K562 (cell line): ENCODE data around the gene MYH11. TPM values are rescaled to one million over a fixed set of nuclear protein-coding genes. Genes with fewer than 3 reads are reported as not detected.
A peak's percentile ranks its signal among the peaks of the same experiment; 100 is the strongest.

Source experiments
- ATAC-seq: fragments of 200-7000 bp; cut with Tn5 transposase; 3 replicates; pipeline ENCODE4 v1.9.1; 2020; ENCODE audit warnings: moderate library complexity
- BruUV-seq: library from RNA; stranded (reverse); fragments of 400-500 nt; replicated peaks from 2 replicates; lab custom pipeline; 2021; lab: Mats Ljungman, UMichigan
- CTCF ChIA-PET: fragments of 300-600 bp; formaldehyde crosslinking; extraction: SDS; loops from one replicate; lab custom pipeline; 2021; ENCODE audit warnings: low intra/inter-chr PET ratio; lab: Yijun Ruan, JAX
- POLR2A ChIA-PET: fragments of 300-600, 350-650 bp; sonication (Branson Sonifier 250); formaldehyde crosslinking; extraction: SDS; loops from one replicate; lab custom pipeline; 2021; ENCODE audit warnings: antibody characterized with exemption, inconsistent platforms; lab: Yijun Ruan, JAX
- DNase-seq, 4 experiments: peaks; one replicate each; pipeline versions ENCODE4 v3.0.0 to v3.0.0-alpha.2; 2011 to 2018; ENCODE audit warnings: low spot score in 3 of 4, mixed read lengths in 3 of 4; ENCODE audit errors: extremely low read depth in 1 of 4
- FAIRE-seq: peaks from 2 replicates; lab custom pipeline; 2011; peaks lifted over from hg19 to GRCh38; lab: Jason Lieb, UNC
- H2AFZ ChIP-seq: 2 replicates; pipeline ENCODE4 v1.6.0; 2011; ENCODE audit warnings: low read depth, low read length, control low read depth, inconsistent platforms
- H3K27ac ChIP-seq: fragments of 200-600 bp; 3 replicates; pipeline ENCODE4 v1.8.0; 2011; ENCODE audit warnings: low read depth, mild to moderate bottlenecking, control low read depth, inconsistent platforms, low read length, moderate library complexity, mixed read lengths; ENCODE audit errors: extremely low read depth
- H3K27me3 ChIP-seq, 2 experiments: fragments of 300-600 bp in 1 of 2; 2 replicates in 1 of 2; 3 replicates in 1 of 2; pipeline versions ENCODE4 v1.6.0 to v1.8.0; 2011; ENCODE audit warnings: inconsistent platforms in 2 of 2, low read length in 2 of 2, mild to moderate bottlenecking in 1 of 2, mixed read lengths in 1 of 2, moderate library complexity in 1 of 2; ENCODE audit not compliant: control insufficient read depth in 2 of 2, insufficient read depth in 2 of 2
- H3K36me3 ChIP-seq: fragments of 300-600 bp; 3 replicates; pipeline ENCODE4 v1.8.0; 2011; ENCODE audit warnings: mild to moderate bottlenecking, low read length, inconsistent platforms; ENCODE audit not compliant: control insufficient read depth, insufficient read depth
- H3K4me1 ChIP-seq, 2 experiments: fragments of 200-600 bp in 1 of 2; replicated peaks in 1 of 2; 2 replicates in 1 of 2; 3 replicates in 1 of 2; pipeline versions ENCODE4 v1.5.1 to v1.8.0; 2011; ENCODE audit warnings: inconsistent platforms in 2 of 2, low read length in 2 of 2, mild to moderate bottlenecking in 1 of 2, mixed read lengths in 1 of 2, moderate library complexity in 1 of 2; ENCODE audit not compliant: control insufficient read depth in 2 of 2, insufficient read depth in 2 of 2
- H3K4me2 ChIP-seq: 2 replicates; pipeline ENCODE4 v1.6.1; 2011; ENCODE audit warnings: low read length, control low read depth, inconsistent platforms, mixed read lengths; ENCODE audit not compliant: insufficient read depth
- H3K4me3 ChIP-seq: fragments of 200-600 bp; sonication (generic), shearing (Covaris generic); 2 replicates; pipeline ENCODE4 v1.5.1; 2016; ENCODE audit warnings: control low read depth, inconsistent platforms
- H3K79me2 ChIP-seq: fragments of 200-600 bp; 3 replicates; pipeline ENCODE4 v1.8.0; 2011; ENCODE audit warnings: low read length, inconsistent platforms; ENCODE audit not compliant: control insufficient read depth, insufficient read depth
- H3K9ac ChIP-seq, 2 experiments: 2 replicates each; pipeline versions ENCODE4 v1.6.0 to v1.6.1; 2011; ENCODE audit warnings: low read depth in 2 of 2, low read length in 2 of 2, control low read depth in 1 of 2, inconsistent platforms in 1 of 2, mild to moderate bottlenecking in 1 of 2, mixed read lengths in 1 of 2; ENCODE audit not compliant: insufficient read depth in 1 of 2
- H3K9me1 ChIP-seq: one replicate; pipeline ENCODE4 v1.6.0; 2011; ENCODE audit warnings: inconsistent platforms, mild to moderate bottlenecking, low read length, moderate library complexity; ENCODE audit not compliant: control insufficient read depth, insufficient read depth
- H3K9me3 ChIP-seq: replicated peaks from 2 replicates; pipeline ENCODE4 v1.5.1; 2011; ENCODE audit warnings: low read depth, low read length, inconsistent platforms; ENCODE audit not compliant: control insufficient read depth, insufficient read depth
- H4K20me1 ChIP-seq: replicated peaks from 2 replicates; pipeline ENCODE4 v1.6.1; 2011; ENCODE audit warnings: low read length, inconsistent platforms, mixed read lengths; ENCODE audit not compliant: control insufficient read depth, insufficient read depth
- ATF1 ChIP-seq, 2 experiments: fragments of 450-650 bp in 1 of 2; IDR thresholded peaks; 2 replicates each; pipeline ENCODE4 v1.6.1; 2016; ENCODE audit warnings: missing compliant biosample characterization in 1 of 2, missing genetic modification characterization in 1 of 2
- CTBP1 ChIP-seq: fragments of 450-650 bp; IDR thresholded peaks from 2 replicates; pipeline ENCODE4 v1.6.1; 2016; ENCODE audit warnings: borderline replicate concordance
- FOXJ3 ChIP-seq: sonication (generic); formaldehyde crosslinking; IDR thresholded peaks from 2 replicates; pipeline ENCODE4 v1.4.0; 2020; ENCODE audit warnings: mild to moderate bottlenecking, missing genetic modification reagents
- IRF2 ChIP-seq: sonication (generic); formaldehyde crosslinking; IDR thresholded peaks from 2 replicates; pipeline ENCODE4 v1.8.1; 2022; ENCODE audit warnings: mild to moderate bottlenecking, missing genetic modification reagents
- KHSRP ChIP-seq: fragments of 450-650 bp; IDR thresholded peaks from 2 replicates; pipeline ENCODE4 v1.6.1; 2017
- ZNF12 ChIP-seq: sonication (generic); formaldehyde crosslinking; IDR thresholded peaks from 2 replicates; pipeline ENCODE4 v1.4.0; 2020; ENCODE audit warnings: mild to moderate bottlenecking, missing genetic modification reagents
- ZNF232 ChIP-seq: sonication (generic); formaldehyde crosslinking; IDR thresholded peaks from 2 replicates; pipeline ENCODE4 v1.8.0; 2022; ENCODE audit warnings: mild to moderate bottlenecking, missing genetic modification reagents
- ZNF274 ChIP-seq: IDR thresholded peaks from 2 replicates; pipeline ENCODE4 v1.6.1; 2011; ENCODE audit warnings: low read depth, mild to moderate bottlenecking, low read length, moderate library complexity, borderline replicate concordance
- WGBS: fragments of 100-300 bp; shearing (Covaris generic); methylation state at CpG from one replicate; pipeline ENCODE4 v1.1.6; 2016; ENCODE audit warnings: low coverage, mixed read lengths; ENCODE audit not compliant: insufficient coverage; ENCODE audit errors: missing lambda C conversion rate; 5-methylcytosine and 5-hydroxymethylcytosine counted together
- in situ Hi-C: fragments of 300-500 bp; cut with MboI; formaldehyde crosslinking; loops from 4 replicates; pipeline ENCODE4 v1.15.0; 2018; ENCODE audit warnings: inconsistent platforms, mixed read lengths
- intact Hi-C: fragments of 100-400 bp; cut with micrococcal nuclease; formaldehyde crosslinking; loops from 2 replicates; pipeline ENCODE4 v1.14.2; 2022
- polyA plus RNA-seq, 8 experiments: library from polyadenylated mRNA; depleted of rRNA in 4 of 8; stranded (reverse) in 5 of 8; unstranded in 3 of 8; fragments of >200 nt; fragmentation: Nextera tagmentation in 2 of 8; fragmentation: Illumina TruSeq in 1 of 8; extraction: Ambion mirVana in 2 of 8; extraction: Trizol in 1 of 8; gene quantifications; 2 replicates each; pipeline versions ENCODE4 v1.2.1 to v1.2.3, GENCODE V29; 2011 to 2014; ENCODE audit warnings: inconsistent platforms in 1 of 8, missing spikeins in 1 of 8
- total RNA-seq, 7 experiments: library from RNA; depleted of rRNA in 6 of 7; stranded (reverse); fragments of >200 nt in 6 of 7; fragmentation: Illumina TruSeq in 2 of 7; extraction: Trizol in 2 of 7; gene quantifications; 2 replicates each; pipeline versions ENCODE4 v1.2.1 to v1.2.3, GENCODE V29; 2011 to 2021; ENCODE audit warnings: low replicate concordance in 1 of 7
- TF ChIP-seq, protein P1 (sequence below): fragments of 450-650 bp; IDR thresholded peaks from 2 replicates; pipeline ENCODE4 v1.6.1; 2016; ENCODE audit warnings: mild to moderate bottlenecking, moderate library complexity
- TF ChIP-seq, protein P2 (sequence below): sonication (generic); formaldehyde crosslinking; IDR thresholded peaks from 2 replicates; pipeline ENCODE4 v1.9.0; 2022; ENCODE audit warnings: mild to moderate bottlenecking, missing genetic modification reagents

MYH11 gene
- total and polyA plus RNA-seq, 9 of the 15 experiments (the other 6 are each of a cell fraction or from before 2014, with no cell fraction given) = 0.05 to 0.47 (median 0.08) TPM; not detected in 5

GRCh38 chr16:15708096-15708495, 148.7 kb downstream of the MYH11 start:
- BruUV-seq = no TSS peak
- Histone ChIP-seq H3K79me2 (no peaks in the 10 kb centered on the region), H3K9me3 (no peaks in the 10 kb centered on the region), H3K9ac (peak overlapping the region in 1 of 2 experiments; percentile 56; a peak in 1 of 4 replicates), H3K4me1 (peaks cover 0 to 5% of the 10 kb centered on the region in 2 experiments; a peak in 2 of 5 replicates), H2AFZ (no peak overlapping the region), H3K27ac (no peak overlapping the region; the same call in 2 of the 3 replicates), H3K9me1 (no peaks in the 10 kb centered on the region), H3K27me3 (no peaks in the 10 kb centered on the region), H3K4me2 (no peak overlapping the region), H4K20me1 (no peaks in the 10 kb centered on the region), H3K4me3 (no peak overlapping the region), H3K36me3 (peaks cover 18% of the 10 kb centered on the region; the same call in 2 of the 3 replicates)
- peak in 1 of 4 experiments; percentile 51 for DNase-seq
- 54% methylated on average over 12 of the region's 12 CpGs for WGBS
- ChIA-PET POLR2A (interaction anchor here (0.7 to 1.0 kb wide), 3 partner anchors 11 to 19 kb away, joined by 3 to 4 read pairs (median 3); no protein-coding TSS in a partner anchor), CTCF (no interaction called here)
- ATAC-seq = no peak
- intact Hi-C loops = no loop called here
- peak; percentile 26 for FAIRE-seq
- in situ Hi-C loops = loop anchor here (10.0 kb wide), 1 partner anchor 283 kb away; no protein-coding TSS in a partner anchor
- TF ChIP-seq FOXJ3 (CRISPR knock-in tag) = no peak
- no peak for TF ChIP-seq KHSRP
- TF ChIP-seq CTBP1 = no peak
- TF ChIP-seq ZNF274 = no peak
- TF ChIP-seq ATF1 (CRISPR knock-in tag; IDR thresholded peaks at IDR 0.05) = no peak
- TF ChIP-seq ATF1 (tag; IDR thresholded peaks at IDR 0.05) = no peak
- no peak for TF ChIP-seq ZNF232
- TF ChIP-seq, protein P1, sequence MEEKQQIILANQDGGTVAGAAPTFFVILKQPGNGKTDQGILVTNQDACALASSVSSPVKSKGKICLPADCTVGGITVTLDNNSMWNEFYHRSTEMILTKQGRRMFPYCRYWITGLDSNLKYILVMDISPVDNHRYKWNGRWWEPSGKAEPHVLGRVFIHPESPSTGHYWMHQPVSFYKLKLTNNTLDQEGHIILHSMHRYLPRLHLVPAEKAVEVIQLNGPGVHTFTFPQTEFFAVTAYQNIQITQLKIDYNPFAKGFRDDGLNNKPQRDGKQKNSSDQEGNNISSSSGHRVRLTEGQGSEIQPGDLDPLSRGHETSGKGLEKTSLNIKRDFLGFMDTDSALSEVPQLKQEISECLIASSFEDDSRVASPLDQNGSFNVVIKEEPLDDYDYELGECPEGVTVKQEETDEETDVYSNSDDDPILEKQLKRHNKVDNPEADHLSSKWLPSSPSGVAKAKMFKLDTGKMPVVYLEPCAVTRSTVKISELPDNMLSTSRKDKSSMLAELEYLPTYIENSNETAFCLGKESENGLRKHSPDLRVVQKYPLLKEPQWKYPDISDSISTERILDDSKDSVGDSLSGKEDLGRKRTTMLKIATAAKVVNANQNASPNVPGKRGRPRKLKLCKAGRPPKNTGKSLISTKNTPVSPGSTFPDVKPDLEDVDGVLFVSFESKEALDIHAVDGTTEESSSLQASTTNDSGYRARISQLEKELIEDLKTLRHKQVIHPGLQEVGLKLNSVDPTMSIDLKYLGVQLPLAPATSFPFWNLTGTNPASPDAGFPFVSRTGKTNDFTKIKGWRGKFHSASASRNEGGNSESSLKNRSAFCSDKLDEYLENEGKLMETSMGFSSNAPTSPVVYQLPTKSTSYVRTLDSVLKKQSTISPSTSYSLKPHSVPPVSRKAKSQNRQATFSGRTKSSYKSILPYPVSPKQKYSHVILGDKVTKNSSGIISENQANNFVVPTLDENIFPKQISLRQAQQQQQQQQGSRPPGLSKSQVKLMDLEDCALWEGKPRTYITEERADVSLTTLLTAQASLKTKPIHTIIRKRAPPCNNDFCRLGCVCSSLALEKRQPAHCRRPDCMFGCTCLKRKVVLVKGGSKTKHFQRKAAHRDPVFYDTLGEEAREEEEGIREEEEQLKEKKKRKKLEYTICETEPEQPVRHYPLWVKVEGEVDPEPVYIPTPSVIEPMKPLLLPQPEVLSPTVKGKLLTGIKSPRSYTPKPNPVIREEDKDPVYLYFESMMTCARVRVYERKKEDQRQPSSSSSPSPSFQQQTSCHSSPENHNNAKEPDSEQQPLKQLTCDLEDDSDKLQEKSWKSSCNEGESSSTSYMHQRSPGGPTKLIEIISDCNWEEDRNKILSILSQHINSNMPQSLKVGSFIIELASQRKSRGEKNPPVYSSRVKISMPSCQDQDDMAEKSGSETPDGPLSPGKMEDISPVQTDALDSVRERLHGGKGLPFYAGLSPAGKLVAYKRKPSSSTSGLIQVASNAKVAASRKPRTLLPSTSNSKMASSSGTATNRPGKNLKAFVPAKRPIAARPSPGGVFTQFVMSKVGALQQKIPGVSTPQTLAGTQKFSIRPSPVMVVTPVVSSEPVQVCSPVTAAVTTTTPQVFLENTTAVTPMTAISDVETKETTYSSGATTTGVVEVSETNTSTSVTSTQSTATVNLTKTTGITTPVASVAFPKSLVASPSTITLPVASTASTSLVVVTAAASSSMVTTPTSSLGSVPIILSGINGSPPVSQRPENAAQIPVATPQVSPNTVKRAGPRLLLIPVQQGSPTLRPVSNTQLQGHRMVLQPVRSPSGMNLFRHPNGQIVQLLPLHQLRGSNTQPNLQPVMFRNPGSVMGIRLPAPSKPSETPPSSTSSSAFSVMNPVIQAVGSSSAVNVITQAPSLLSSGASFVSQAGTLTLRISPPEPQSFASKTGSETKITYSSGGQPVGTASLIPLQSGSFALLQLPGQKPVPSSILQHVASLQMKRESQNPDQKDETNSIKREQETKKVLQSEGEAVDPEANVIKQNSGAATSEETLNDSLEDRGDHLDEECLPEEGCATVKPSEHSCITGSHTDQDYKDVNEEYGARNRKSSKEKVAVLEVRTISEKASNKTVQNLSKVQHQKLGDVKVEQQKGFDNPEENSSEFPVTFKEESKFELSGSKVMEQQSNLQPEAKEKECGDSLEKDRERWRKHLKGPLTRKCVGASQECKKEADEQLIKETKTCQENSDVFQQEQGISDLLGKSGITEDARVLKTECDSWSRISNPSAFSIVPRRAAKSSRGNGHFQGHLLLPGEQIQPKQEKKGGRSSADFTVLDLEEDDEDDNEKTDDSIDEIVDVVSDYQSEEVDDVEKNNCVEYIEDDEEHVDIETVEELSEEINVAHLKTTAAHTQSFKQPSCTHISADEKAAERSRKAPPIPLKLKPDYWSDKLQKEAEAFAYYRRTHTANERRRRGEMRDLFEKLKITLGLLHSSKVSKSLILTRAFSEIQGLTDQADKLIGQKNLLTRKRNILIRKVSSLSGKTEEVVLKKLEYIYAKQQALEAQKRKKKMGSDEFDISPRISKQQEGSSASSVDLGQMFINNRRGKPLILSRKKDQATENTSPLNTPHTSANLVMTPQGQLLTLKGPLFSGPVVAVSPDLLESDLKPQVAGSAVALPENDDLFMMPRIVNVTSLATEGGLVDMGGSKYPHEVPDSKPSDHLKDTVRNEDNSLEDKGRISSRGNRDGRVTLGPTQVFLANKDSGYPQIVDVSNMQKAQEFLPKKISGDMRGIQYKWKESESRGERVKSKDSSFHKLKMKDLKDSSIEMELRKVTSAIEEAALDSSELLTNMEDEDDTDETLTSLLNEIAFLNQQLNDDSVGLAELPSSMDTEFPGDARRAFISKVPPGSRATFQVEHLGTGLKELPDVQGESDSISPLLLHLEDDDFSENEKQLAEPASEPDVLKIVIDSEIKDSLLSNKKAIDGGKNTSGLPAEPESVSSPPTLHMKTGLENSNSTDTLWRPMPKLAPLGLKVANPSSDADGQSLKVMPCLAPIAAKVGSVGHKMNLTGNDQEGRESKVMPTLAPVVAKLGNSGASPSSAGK = peak; percentile 68; the same call in 1 of the 2 replicates
- no peak for TF ChIP-seq IRF2 (CRISPR knock-in tag)
- no peak for TF ChIP-seq ZNF12
- TF ChIP-seq, protein P2, sequence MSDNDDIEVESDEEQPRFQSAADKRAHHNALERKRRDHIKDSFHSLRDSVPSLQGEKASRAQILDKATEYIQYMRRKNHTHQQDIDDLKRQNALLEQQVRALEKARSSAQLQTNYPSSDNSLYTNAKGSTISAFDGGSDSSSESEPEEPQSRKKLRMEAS (CRISPR knock-in tag) = peak; percentile 42
